HEK293T (cell line): ENCODE data around the gene RGS21.
"Not testable (repeated sequence)": the region's sequence is repeated elsewhere in the genome, so short reads cannot be mapped to it uniquely, and the experiment has no call there.

Source experiments
- CTCF ChIA-PET: fragments of 350-600 bp; formaldehyde crosslinking; extraction: SDS; loops from one replicate; lab custom pipeline; 2021; ENCODE audit warnings: antibody characterized with exemption, inconsistent platforms; lab: Yijun Ruan, JAX
- POLR2A ChIA-PET: fragments of 350-600 bp; formaldehyde crosslinking; extraction: SDS; loops from one replicate; lab custom pipeline; 2020; ENCODE audit warnings: antibody characterized with exemption, inconsistent platforms; lab: Yijun Ruan, JAX
- DNase-seq: peaks from one replicate; pipeline ENCODE4 v3.0.0; 2012; ENCODE audit warnings: mixed read lengths; ENCODE audit errors: extremely low spot score
- ARNT ChIP-seq: fragments of 450-650 bp; IDR thresholded peaks from 2 replicates; pipeline ENCODE4 v1.6.1; 2017; ENCODE audit warnings: mild to moderate bottlenecking
- BHLHE40 ChIP-seq: fragments of 450-650 bp; IDR thresholded peaks from 2 replicates; pipeline ENCODE4 v1.6.1; 2016; ENCODE audit warnings: mild to moderate bottlenecking, moderate library complexity, borderline replicate concordance
- CTBP1 ChIP-seq: fragments of 450-650 bp; IDR thresholded peaks from 2 replicates; pipeline ENCODE4 v1.6.1; 2016; ENCODE audit warnings: borderline replicate concordance
- ELF4 ChIP-seq: fragments of 450-650 bp; IDR thresholded peaks from 2 replicates; pipeline ENCODE4 v1.6.1; 2017; ENCODE audit warnings: antibody characterized with exemption
- FOXA1 ChIP-seq: fragments of 450-650 bp; IDR thresholded peaks from 2 replicates; pipeline ENCODE4 v1.6.1; 2016; ENCODE audit warnings: mild to moderate bottlenecking
- FOXK2 ChIP-seq: fragments of 450-650 bp; IDR thresholded peaks from 2 replicates; pipeline ENCODE4 v1.6.1; 2016; ENCODE audit warnings: mild to moderate bottlenecking
- FOXM1 ChIP-seq: fragments of 450-650 bp; IDR thresholded peaks from 2 replicates; pipeline ENCODE4 v1.6.1; 2017; ENCODE audit warnings: mild to moderate bottlenecking, borderline replicate concordance
- HDGF ChIP-seq: fragments of 450-650 bp; IDR thresholded peaks from 2 replicates; pipeline ENCODE4 v1.6.1; 2017; ENCODE audit warnings: antibody characterized with exemption, borderline replicate concordance
- L3MBTL2 ChIP-seq: fragments of 450-650 bp; conservative IDR thresholded peaks from 2 replicates; pipeline ENCODE4 v1.6.1; 2016; ENCODE audit warnings: mild to moderate bottlenecking
- LEF1 ChIP-seq: fragments of 450-650 bp; IDR thresholded peaks from 2 replicates; pipeline ENCODE4 v1.6.1; 2017; ENCODE audit warnings: mild to moderate bottlenecking, borderline replicate concordance
- NFRKB ChIP-seq: fragments of 450-650 bp; IDR thresholded peaks from 2 replicates; pipeline ENCODE4 v1.6.1; 2016; ENCODE audit warnings: mild to moderate bottlenecking, moderate library complexity
- SP1 ChIP-seq: fragments of 450-650 bp; IDR thresholded peaks from 2 replicates; pipeline ENCODE4 v1.6.1; 2017
- SUZ12 ChIP-seq: fragments of 450-650 bp; IDR thresholded peaks from 2 replicates; pipeline ENCODE4 v1.6.1; 2016; ENCODE audit warnings: mild to moderate bottlenecking
- TARDBP ChIP-seq: fragments of 450-650 bp; IDR thresholded peaks from 2 replicates; pipeline ENCODE4 v1.6.1; 2016
- ZNF384 ChIP-seq: fragments of 450-650 bp; IDR thresholded peaks from 2 replicates; pipeline ENCODE4 v1.6.1; 2016
- TF ChIP-seq, protein P1 (sequence below): fragments of 450-650 bp; IDR thresholded peaks from 2 replicates; pipeline ENCODE4 v1.6.1; 2016

Gene RGS21

DNA sequence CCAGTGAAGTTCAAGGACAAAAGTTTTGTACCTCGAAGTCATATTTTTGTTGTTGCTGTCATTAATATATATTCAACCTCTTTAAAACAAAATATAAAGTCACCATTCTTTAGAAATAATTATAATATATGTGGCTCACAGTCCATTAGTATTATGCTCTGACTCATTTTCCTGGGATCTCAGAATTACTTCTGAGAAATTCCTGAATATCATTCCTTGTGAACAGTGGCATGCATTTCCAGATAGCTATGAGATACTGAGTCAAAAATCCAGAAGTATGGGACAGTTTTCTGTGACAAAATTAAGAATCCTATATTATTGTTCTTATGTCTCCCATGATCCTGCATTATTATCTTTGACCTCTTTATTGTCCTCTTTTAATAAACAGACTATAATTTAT, 13.8 kb upstream of the RGS21 start:
- ChIA-PET POLR2A (no interaction called here), CTCF (no interaction called here)
- TF ChIP-seq LEF1 (no peak), TARDBP (no peak), ARNT (no peak), NFRKB (no peak), BHLHE40 (no peak), FOXM1 (no peak), FOXK2 (no peak)

DNA sequence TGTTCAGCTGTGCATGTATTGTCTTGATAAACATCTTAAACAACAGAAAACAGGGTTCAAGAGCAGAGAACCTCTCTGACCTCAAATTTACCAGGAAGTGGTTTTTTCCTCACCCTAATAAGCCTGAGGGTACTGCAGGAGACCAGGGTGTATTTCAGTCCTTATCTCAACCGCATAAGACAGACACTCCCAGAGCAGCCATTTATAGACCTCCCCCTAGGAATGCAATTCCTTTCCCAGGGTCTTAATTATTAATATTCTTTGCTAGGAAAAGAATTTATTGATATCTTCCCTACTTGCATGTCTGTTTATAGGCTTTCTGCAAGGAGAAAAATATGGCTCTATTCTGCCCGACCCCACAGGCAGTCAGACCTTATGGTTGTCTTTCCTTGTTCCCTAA, 8.5 kb upstream of the RGS21 start:
- DNase-seq, POLR2A ChIA-PET, CTCF ChIA-PET: not testable (repeated sequence)

More for the DNA sequence above, 13.8 kb upstream of the RGS21 start:
- no peak for DNase-seq

DNA sequence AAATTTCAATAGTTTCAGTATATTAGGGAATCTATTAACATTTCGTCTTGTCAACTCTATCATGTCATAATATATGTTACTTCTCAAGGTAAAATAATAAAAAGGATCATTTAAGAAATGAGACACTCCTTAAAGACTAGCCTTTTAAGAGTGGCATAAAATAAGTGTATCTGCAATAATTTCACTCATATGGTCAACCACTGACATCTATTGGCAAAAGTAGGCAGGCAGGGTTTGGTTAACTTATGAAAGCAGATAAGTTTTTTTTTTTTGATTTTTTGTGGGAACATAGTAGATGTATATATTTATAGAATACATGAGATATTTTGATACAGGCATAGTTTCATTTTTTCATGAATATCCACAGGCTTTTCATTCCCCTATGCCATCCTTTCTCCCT, 5.5 kb upstream of the RGS21 start:
- POLR2A ChIA-PET, result no interaction called here
- DNase-seq, result peak; percentile 8
- no peak for TF ChIP-seq SP1
- TF ChIP-seq ZNF384, result peak; percentile 26; the same call in 1 of the 2 replicates
- CTCF ChIA-PET, result no interaction called here

DNA sequence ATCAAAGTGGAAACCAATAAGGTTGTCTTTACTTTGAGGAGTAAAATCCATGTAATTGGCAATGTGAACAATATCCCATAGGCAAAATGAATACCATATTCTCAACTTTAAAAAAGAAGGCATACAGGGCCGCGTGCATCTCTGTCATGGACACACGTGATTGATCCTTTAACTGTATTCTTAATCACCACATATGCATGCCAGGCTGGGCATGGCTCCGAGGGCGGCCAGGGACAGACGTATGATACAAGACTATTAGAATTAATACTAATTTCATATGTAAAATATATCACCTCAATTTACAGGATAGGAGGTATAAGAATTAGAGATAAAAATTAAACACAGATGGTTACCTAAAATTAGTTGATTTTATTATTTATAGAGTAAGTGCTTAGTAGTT, 11.2 kb downstream of the RGS21 start:
- TF ChIP-seq NFRKB (no peak), SP1 (no peak), HDGF (no peak), FOXA1 (no peak), LEF1 (no peak), BHLHE40 (no peak), CTBP1 (no peak), ARNT (no peak)
- ChIA-PET CTCF (no interaction called here), POLR2A (no interaction called here)
- DNase-seq, result no peak

DNA sequence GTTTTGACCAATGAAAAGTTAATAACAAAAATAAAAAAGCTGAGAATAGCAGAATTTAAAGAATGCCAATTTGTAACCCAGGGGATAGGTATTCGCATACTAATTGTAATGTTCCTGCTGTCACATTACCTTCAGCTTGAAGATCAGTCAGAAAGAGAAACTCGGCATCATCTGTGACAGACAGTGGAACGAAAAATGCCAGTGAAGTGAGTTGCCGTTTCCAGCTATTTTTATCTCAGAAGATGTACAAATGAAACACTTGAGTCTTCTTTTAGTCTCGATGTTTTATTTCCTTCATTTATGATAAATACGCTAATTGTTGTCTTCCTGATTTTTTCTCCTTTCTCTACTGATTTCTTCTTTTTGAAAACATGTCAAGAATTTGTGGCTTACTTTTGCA, 26.1 kb downstream of the RGS21 start:
- ChIA-PET CTCF (no interaction called here), POLR2A (no interaction called here)
- DNase-seq, result no peak
- TF ChIP-seq CTBP1 (no peak), HDGF (no peak), L3MBTL2 (no peak), ARNT (no peak), NFRKB (no peak), BHLHE40 (no peak), SUZ12 (no peak), FOXK2 (no peak), TARDBP (no peak), SP1 (no peak), ELF4 (no peak), FOXA1 (no peak), LEF1 (no peak), FOXM1 (no peak), ZNF384 (no peak)
- TF ChIP-seq, protein P1, sequence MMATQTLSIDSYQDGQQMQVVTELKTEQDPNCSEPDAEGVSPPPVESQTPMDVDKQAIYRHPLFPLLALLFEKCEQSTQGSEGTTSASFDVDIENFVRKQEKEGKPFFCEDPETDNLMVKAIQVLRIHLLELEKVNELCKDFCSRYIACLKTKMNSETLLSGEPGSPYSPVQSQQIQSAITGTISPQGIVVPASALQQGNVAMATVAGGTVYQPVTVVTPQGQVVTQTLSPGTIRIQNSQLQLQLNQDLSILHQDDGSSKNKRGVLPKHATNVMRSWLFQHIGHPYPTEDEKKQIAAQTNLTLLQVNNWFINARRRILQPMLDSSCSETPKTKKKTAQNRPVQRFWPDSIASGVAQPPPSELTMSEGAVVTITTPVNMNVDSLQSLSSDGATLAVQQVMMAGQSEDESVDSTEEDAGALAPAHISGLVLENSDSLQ, result no peak

DNA sequence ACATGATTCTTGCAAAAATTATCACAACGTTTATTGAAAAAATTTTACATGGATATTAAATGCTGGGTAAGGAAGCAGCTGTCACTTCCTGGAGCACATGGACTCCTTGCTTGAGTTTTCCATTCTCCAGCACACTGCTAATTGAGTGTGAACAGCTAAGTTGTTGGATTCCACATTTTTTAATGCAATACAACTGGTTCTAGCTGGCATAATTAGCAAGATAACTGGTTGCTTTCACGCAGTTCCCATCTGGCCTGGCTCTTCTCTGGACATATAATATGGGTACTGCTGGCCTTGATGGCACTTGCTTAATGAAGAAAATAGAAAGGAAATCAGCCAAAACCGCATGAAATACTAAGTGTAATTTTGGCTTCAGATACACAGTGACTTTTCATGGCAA, 26.6 kb downstream of the RGS21 start:
- TF ChIP-seq SUZ12 (no peak), SP1 (no peak), LEF1 (no peak), FOXK2 (no peak), FOXM1 (no peak), ZNF384 (no peak), L3MBTL2 (no peak), HDGF (no peak), NFRKB (no peak), ELF4 (no peak), BHLHE40 (no peak)
- TF ChIP-seq, protein P1, result no peak
- ChIA-PET POLR2A (no interaction called here), CTCF (no interaction called here)
- no peak for DNase-seq

DNA sequence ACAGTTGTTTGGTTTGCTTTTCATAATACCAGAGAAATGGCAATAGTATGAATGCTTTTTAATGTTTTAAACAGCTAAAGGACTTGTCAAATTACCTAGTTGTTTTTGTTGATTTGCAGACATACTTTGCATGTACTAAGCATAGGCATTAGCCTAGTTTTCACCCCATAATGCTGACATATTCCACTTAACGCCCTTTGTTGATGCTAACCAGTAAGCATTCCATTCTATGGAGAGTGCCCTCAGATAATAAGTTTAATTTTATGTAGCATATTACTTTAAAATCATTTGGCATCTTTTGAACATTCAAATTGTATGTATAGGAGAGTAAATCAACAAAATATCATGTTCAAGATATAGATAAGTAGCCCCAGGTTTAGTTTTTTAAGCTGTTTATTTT, 32.5 kb downstream of the RGS21 start:
- POLR2A ChIA-PET, result no interaction called here
- DNase-seq, result no peak
- CTCF ChIA-PET, result no interaction called here
- TF ChIP-seq FOXA1 (no peak), L3MBTL2 (no peak), ZNF384 (no peak), TARDBP (no peak), FOXM1 (no peak), SP1 (no peak), HDGF (no peak), FOXK2 (no peak), BHLHE40 (no peak), ELF4 (no peak), ARNT (no peak), NFRKB (no peak)
- TF ChIP-seq, protein P1, result no peak
